Measurements from ENCODE around the gene CTNNA3. TPM values are rescaled to one million over a fixed set of nuclear protein-coding genes. Genes with fewer than 3 reads are reported as not detected.

CTNNA3 gene
- total and polyA plus RNA-seq, 12 donors: 0.03 to 14.4 (median 0.47) TPM; not detected in 1

DNA sequence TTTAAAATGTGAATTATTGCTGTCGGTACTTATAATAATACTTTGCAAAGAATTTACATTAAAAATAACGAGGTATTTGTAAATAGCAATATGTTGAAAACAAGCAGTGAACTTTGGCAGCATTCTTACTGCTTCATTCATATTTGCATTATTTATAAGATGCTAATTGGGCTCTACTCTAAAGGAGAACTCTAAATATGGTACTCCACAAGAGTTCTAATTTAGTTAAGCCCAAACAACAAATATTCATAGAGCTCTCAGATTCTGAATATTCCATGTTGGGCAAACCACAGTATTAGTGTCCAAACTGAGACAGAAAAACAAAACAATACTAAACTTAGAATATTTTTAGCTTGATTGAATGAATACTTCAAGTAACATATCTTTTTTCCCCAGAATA lies 1674.6 kb downstream of the CTNNA3 start:
- DNase-seq: no peak
- TF ChIP-seq CTCF (IDR thresholded peaks at IDR 0.05): no peak
- TF ChIP-seq POLR2A (IDR thresholded peaks at IDR 0.05): no peak
- H3K4me3 ChIP-seq: no peak overlapping the region
- no peaks in the 10 kb centered on the region for H3K27me3 ChIP-seq
- H3K9me3 ChIP-seq (replicated peaks in 1 of 3): no peaks in the 10 kb centered on the region
- no peak overlapping the region for H3K27ac ChIP-seq
- H3K4me1 ChIP-seq (replicated peaks in 1 of 2): no peaks in the 10 kb centered on the region
- H3K36me3 ChIP-seq (replicated peaks in 1 of 2): no peaks in the 10 kb centered on the region
- WGBS, 4 donors: 43 to 66% (median 55%) methylated on average over 2 of the region's 2 CpGs
- intact Hi-C loops (cut with DNase I): no loop called here

GRCh38 chr10:66008221-66008620 lies 1687.8 kb downstream of the CTNNA3 start:
- Histone ChIP-seq H3K4me3 (no peak overlapping the region), H3K27me3 (no peaks in the 10 kb centered on the region), H3K36me3 (replicated peaks in 1 of 2) (no peaks in the 10 kb centered on the region), H3K4me1 (replicated peaks in 1 of 2) (no peaks in the 10 kb centered on the region), H3K27ac (no peak overlapping the region), H3K9me3 (replicated peaks in 1 of 3) (no peaks in the 10 kb centered on the region)
- intact Hi-C loops (cut with DNase I): no loop called here
- no peak for DNase-seq
- TF ChIP-seq POLR2A (IDR thresholded peaks at IDR 0.05) (no peak), CTCF (IDR thresholded peaks at IDR 0.05) (no peak)
- WGBS, 4 donors: 85 to 88% (median 87%) methylated on average over 5 of the region's 5 CpGs

- H3K4me3 ChIP-seq: no peak overlapping the region
- no peaks in the 10 kb centered on the region for H3K36me3 ChIP-seq (replicated peaks in 1 of 2)
- H3K27me3 ChIP-seq: no peaks in the 10 kb centered on the region
- no peak for TF ChIP-seq CTCF (IDR thresholded peaks at IDR 0.05)
- TF ChIP-seq POLR2A (IDR thresholded peaks at IDR 0.05): no peak
- intact Hi-C loops (cut with DNase I): no loop called here
- H3K4me1 ChIP-seq (replicated peaks in 1 of 2): no peaks in the 10 kb centered on the region
- no peak for DNase-seq
- H3K9me3 ChIP-seq (replicated peaks in 1 of 3): no peaks in the 10 kb centered on the region
- WGBS, 4 donors: 57 to 75% (median 70%) methylated on average over 4 of the region's 4 CpGs
- no peak overlapping the region for H3K27ac ChIP-seq
Measured at GRCh38 chr10:66006411-66006810, 1689.6 kb downstream of the CTNNA3 start.

- no peaks in the 10 kb centered on the region for H3K4me1 ChIP-seq (replicated peaks in 1 of 2)
- H3K36me3 ChIP-seq (replicated peaks in 1 of 2): no peaks in the 10 kb centered on the region
- no peak for DNase-seq
- H3K9me3 ChIP-seq (replicated peaks in 1 of 3): peaks cover 0 to 11% (median 0%) of the 10 kb centered on the region in 3 donors
- TF ChIP-seq POLR2A (IDR thresholded peaks at IDR 0.05): no peak
- intact Hi-C loops (cut with DNase I): no loop called here
- no peak overlapping the region for H3K4me3 ChIP-seq
- H3K27me3 ChIP-seq: no peaks in the 10 kb centered on the region
- no peak overlapping the region for H3K27ac ChIP-seq
Measured at GRCh38 chr10:65993451-65993850, 1702.5 kb downstream of the CTNNA3 start.

DNA sequence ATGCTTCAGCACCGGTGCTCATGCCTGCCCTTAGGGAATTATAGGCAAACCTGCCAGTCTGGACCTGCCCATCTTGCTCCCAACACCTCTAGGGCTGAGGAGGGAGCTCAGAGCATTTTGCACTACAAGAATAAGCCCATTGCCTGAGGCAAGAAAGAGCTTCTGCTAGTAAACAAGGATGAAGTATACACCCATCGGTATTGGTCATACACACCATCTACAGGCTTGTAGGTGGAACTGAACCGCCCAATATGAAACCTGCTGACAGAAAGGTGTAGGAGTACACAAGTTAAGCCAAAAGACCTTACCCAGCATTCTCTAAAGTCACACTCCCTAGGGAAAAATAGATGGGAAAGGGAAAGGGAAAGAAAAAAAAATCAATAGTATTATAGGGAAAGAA lies 1727.1 kb downstream of the CTNNA3 start:
- no peaks in the 10 kb centered on the region for H3K4me1 ChIP-seq (replicated peaks in 1 of 2)
- no peaks in the 10 kb centered on the region for H3K27me3 ChIP-seq
- TF ChIP-seq CTCF (IDR thresholded peaks at IDR 0.05): no peak
- no peak for TF ChIP-seq POLR2A (IDR thresholded peaks at IDR 0.05)
- H3K27ac ChIP-seq: no peak overlapping the region
- H3K4me3 ChIP-seq: no peak overlapping the region
- WGBS, 4 donors: 83 to 95% (median 90%) methylated on average over 2 to 3 of the region's 3 CpGs
- DNase-seq: no peak
- no peaks in the 10 kb centered on the region for H3K9me3 ChIP-seq (replicated peaks in 1 of 3)
- no peaks in the 10 kb centered on the region for H3K36me3 ChIP-seq (replicated peaks in 1 of 2)
- intact Hi-C loops (cut with DNase I): no loop called here
